ENCODE data around the gene PGAM5. TPM values are rescaled to one million over a fixed set of nuclear protein-coding genes. Genes with fewer than 3 reads are reported as not detected.

PGAM5 gene
- total and polyA plus RNA-seq, 8 donors = 13.6 to 37.4 (median 17.2) TPM

- ATAC-seq (peak; percentile 37), DNase-seq (peak in 1 of 4 donors; percentile 67)
- no peak overlapping the region for H3K27ac ChIP-seq
- H3K4me1 ChIP-seq = no peaks in the 10 kb centered on the region
- H3K9me3 ChIP-seq = no peaks in the 10 kb centered on the region
- no peaks in the 10 kb centered on the region for H3K27me3 ChIP-seq
- no peak for TF ChIP-seq CTCF (IDR thresholded peaks at IDR 0.05)
- intact Hi-C loops (cut with DNase I) = no loop called here
- H3K4me3 ChIP-seq = no peak overlapping the region
- H3K36me3 ChIP-seq = peaks cover 0 to 97% of the 10 kb centered on the region in 2 donors
These were observed 16.6 kb downstream of the PGAM5 start for GRCh38 chr12:132727091-132727794.

- peak in 1 of 4 donors; percentile 38 for DNase-seq
- no peak for TF ChIP-seq CTCF (IDR thresholded peaks at IDR 0.05)
- Histone ChIP-seq H3K27me3 (no peaks in the 10 kb centered on the region), H3K4me1 (no peaks in the 10 kb centered on the region), H3K4me3 (no peak overlapping the region), H3K27ac (no peak overlapping the region), H3K9me3 (no peaks in the 10 kb centered on the region), H3K36me3 (peaks cover 0 to 95% of the 10 kb centered on the region in 2 donors)
- intact Hi-C loops (cut with DNase I) = no loop called here
- ATAC-seq = no peak
These were observed 17.9 kb downstream of the PGAM5 start for GRCh38 chr12:132728502-132728901.

GRCh38 chr12:132729541-132730320, 19.1 kb downstream of the PGAM5 start:
- ATAC-seq (no peak), DNase-seq (peak in 2 of 4 donors; percentile 3 to 25)
- peaks cover 0 to 95% of the 10 kb centered on the region in 2 donors for H3K36me3 ChIP-seq
- no peak overlapping the region for H3K4me3 ChIP-seq
- intact Hi-C loops (cut with DNase I) = no loop called here
- H3K9me3 ChIP-seq = no peaks in the 10 kb centered on the region
- H3K4me1 ChIP-seq = no peaks in the 10 kb centered on the region
- TF ChIP-seq CTCF (IDR thresholded peaks at IDR 0.05) = no peak
- no peaks in the 10 kb centered on the region for H3K27me3 ChIP-seq
- H3K27ac ChIP-seq = no peak overlapping the region

DNA sequence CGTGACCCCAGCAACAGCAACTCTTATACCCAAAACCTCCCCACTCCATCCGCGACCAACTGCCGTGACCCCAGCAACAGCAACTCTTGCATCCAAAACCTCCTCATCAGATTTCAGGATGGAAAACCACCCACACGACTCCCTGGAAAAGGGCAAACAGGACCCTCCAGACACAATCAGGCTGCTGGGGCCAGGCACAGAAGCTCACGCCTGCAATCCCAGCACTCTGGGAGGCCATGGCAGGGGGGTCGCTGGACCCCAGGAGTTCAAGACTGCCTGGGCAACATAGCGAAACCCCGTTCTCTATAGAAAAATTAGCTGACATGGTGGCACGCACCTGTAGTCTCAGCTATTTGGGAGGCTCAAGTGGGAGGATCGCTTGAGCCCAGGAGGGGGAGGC, 19.7 kb downstream of the PGAM5 start:
- intact Hi-C loops (cut with DNase I) = no loop called here
- TF ChIP-seq CTCF (IDR thresholded peaks at IDR 0.05) = no peak
- no peak for ATAC-seq
- Histone ChIP-seq H3K9me3 (no peaks in the 10 kb centered on the region), H3K27ac (no peak overlapping the region), H3K36me3 (peaks cover 0 to 95% of the 10 kb centered on the region in 2 donors), H3K27me3 (no peaks in the 10 kb centered on the region), H3K4me1 (no peaks in the 10 kb centered on the region), H3K4me3 (no peak overlapping the region)
- DNase-seq = peak in 1 of 4 donors; percentile 43

DNA sequence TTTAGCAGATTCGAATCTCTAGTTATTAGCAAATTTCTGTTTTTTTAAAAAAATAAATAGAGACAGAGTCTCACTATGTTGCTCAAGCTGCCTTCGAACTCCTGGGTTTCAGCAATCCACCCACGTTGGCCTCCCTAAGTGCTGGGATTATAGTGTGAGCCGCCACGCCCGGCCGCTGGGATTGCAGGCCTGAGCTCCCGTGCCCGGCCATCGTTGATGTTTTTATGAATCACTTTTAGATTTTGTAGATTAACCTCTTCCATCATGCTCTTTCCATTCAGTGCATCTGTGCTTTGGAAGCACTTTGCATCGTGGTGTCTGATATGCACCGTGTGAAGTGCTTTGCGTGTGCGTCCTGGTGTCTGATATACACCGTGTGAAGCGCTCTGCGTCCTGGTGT, 20.9 kb downstream of the PGAM5 start:
- no peak overlapping the region for H3K27ac ChIP-seq
- DNase-seq (peak in 1 of 4 donors; percentile 49), ATAC-seq (no peak)
- no peaks in the 10 kb centered on the region for H3K27me3 ChIP-seq
- no peaks in the 10 kb centered on the region for H3K9me3 ChIP-seq
- no peak for TF ChIP-seq CTCF (IDR thresholded peaks at IDR 0.05)
- H3K4me1 ChIP-seq = no peaks in the 10 kb centered on the region
- intact Hi-C loops (cut with DNase I) = no loop called here
- peaks cover 0 to 95% of the 10 kb centered on the region in 2 donors for H3K36me3 ChIP-seq
- no peak overlapping the region for H3K4me3 ChIP-seq

All from left lung (tissue), 10 donors.